Liver (tissue), 9 donors: Measurements from ENCODE around the gene LGALSL. TPM values are rescaled to one million over a fixed set of nuclear protein-coding genes. Genes with fewer than 3 reads are reported as not detected.

Experiments
- DNase-seq: peaks from one replicate; pipeline ENCODE4 v3.0.0-alpha.2; 2017; ENCODE audit warnings: low spot score
- H3K27ac ChIP-seq, 2 donors: one replicate each; pipeline ENCODE4 v1.7.0; 2013; ENCODE audit warnings: inconsistent platforms in 2 of 2, low read length in 2 of 2, control low read depth in 1 of 2, low read depth in 1 of 2, mild to moderate bottlenecking in 1 of 2
- H3K27me3 ChIP-seq, 4 donors: one replicate each; pipeline versions ENCODE4 v1.6.1 to v1.7.0; 2013; ENCODE audit warnings: low read length in 3 of 4, inconsistent platforms in 1 of 4, mild to moderate bottlenecking in 1 of 4, moderate library complexity in 1 of 4; ENCODE audit not compliant: control insufficient read depth in 4 of 4, insufficient read depth in 4 of 4
- H3K36me3 ChIP-seq, 4 donors: one replicate each; pipeline versions ENCODE4 v1.6.1 to v1.7.0; 2013; ENCODE audit warnings: low read length in 3 of 4, mild to moderate bottlenecking in 3 of 4, low read depth in 1 of 4, moderate library complexity in 1 of 4; ENCODE audit not compliant: control insufficient read depth in 4 of 4, insufficient read depth in 3 of 4
- H3K4me1 ChIP-seq, 4 donors: one replicate each; pipeline versions ENCODE4 v1.6.1 to v1.7.0; 2013; ENCODE audit warnings: low read length in 3 of 4, mild to moderate bottlenecking in 3 of 4, moderate library complexity in 1 of 4; ENCODE audit not compliant: control insufficient read depth in 4 of 4, insufficient read depth in 4 of 4
- H3K4me3 ChIP-seq, 3 donors: one replicate each; pipeline versions ENCODE4 v1.6.1 to v1.7.0; 2013; ENCODE audit warnings: low read length in 3 of 3, control low read depth in 1 of 3, low read depth in 1 of 3, mild to moderate bottlenecking in 1 of 3
- H3K9ac ChIP-seq, 2 donors: one replicate each; pipeline ENCODE4 v1.7.0; 2013; ENCODE audit warnings: low read length in 2 of 2, mild to moderate bottlenecking in 2 of 2, moderate library complexity in 2 of 2, control low read depth in 1 of 2, low read depth in 1 of 2
- H3K9me3 ChIP-seq, 4 donors: one replicate each; pipeline versions ENCODE4 v1.6.1 to v1.7.0; 2013; ENCODE audit warnings: low read length in 3 of 4; ENCODE audit not compliant: control insufficient read depth in 4 of 4
- CTCF ChIP-seq: fragments of 150-350 bp; IDR thresholded peaks from 2 replicates; pipeline ENCODE4 v1.5.1; 2017; ENCODE audit warnings: improper control_type of control experiment, low read depth, low read length; ENCODE audit not compliant: missing input control
- EGR1 ChIP-seq, 2 donors: IDR thresholded peaks; 2 replicates each; pipeline ENCODE4 v1.6.1; 2016 to 2018; ENCODE audit warnings: antibody characterized with exemption in 2 of 2, low read depth in 2 of 2
- FOXA2 ChIP-seq: IDR thresholded peaks from 2 replicates; pipeline ENCODE4 v1.6.1; 2016; ENCODE audit warnings: antibody characterized with exemption
- JUND ChIP-seq, 2 donors: IDR thresholded peaks; 2 replicates each; pipeline ENCODE4 v1.6.1; 2016; ENCODE audit warnings: antibody characterized with exemption in 2 of 2
- RAD21 ChIP-seq, 2 donors: IDR thresholded peaks; 2 replicates each; pipeline ENCODE4 v1.6.1; 2016; ENCODE audit warnings: antibody characterized with exemption in 2 of 2, mild to moderate bottlenecking in 2 of 2
- REST ChIP-seq: IDR thresholded peaks from 2 replicates; pipeline ENCODE4 v1.6.1; 2016; ENCODE audit warnings: antibody characterized with exemption, mild to moderate bottlenecking
- RXRA ChIP-seq, 2 donors: IDR thresholded peaks; 2 replicates each; pipeline ENCODE4 v1.6.1; 2017 to 2018; ENCODE audit warnings: antibody characterized with exemption in 2 of 2, mild to moderate bottlenecking in 1 of 2
- ZBTB33 ChIP-seq: IDR thresholded peaks from 2 replicates; pipeline ENCODE4 v1.6.1; 2016; ENCODE audit warnings: antibody characterized with exemption
- whole genome bisulfite sequencing: extraction: QIAGEN DNeasy Blood & Tissue Kit; methylation state at CpG from one replicate; pipeline ENCODE4 v1.1.7; 2013; 5-methylcytosine and 5-hydroxymethylcytosine counted together
- polyA plus RNA-seq, 2 donors: library from polyadenylated mRNA; stranded (reverse) in 1 of 2; unstranded in 1 of 2; fragments of 200-250 nt in 1 of 2; fragments of >200 nt in 1 of 2; fragmentation: Nextera tagmentation in 1 of 2; extraction: Ambion mirVana in 1 of 2; gene quantifications; one replicate each; pipeline versions ENCODE4 v1.2.1 to v1.2.3, GENCODE V29; 2013 to 2015
- total RNA-seq, 2 donors: library from RNA; depleted of rRNA; stranded (reverse); fragments of >200 nt; gene quantifications; one replicate each; pipeline ENCODE4 v1.2.3, GENCODE V29; 2014
- TF ChIP-seq, protein P1 (sequence below): IDR thresholded peaks from 2 replicates; pipeline ENCODE4 v1.6.1; 2016; ENCODE audit warnings: antibody characterized with exemption
- TF ChIP-seq, protein P2 (sequence below): IDR thresholded peaks from 2 replicates; pipeline ENCODE4 v1.6.1; 2016; ENCODE audit warnings: antibody characterized with exemption
- donor health status: healthy.
- donor health status: healthy.
- donor health status: healthy.
- donor health status: healthy.
- donor health status: healthy.

LGALSL gene
- total and polyA plus RNA-seq, 4 donors = 2.4 to 8.7 (median 3.8) TPM

GRCh38 chr2:64502860-64503259 is 48.9 kb downstream of the LGALSL start:
- H3K27me3 ChIP-seq = no peaks in the 10 kb centered on the region
- TF ChIP-seq REST (no peak), JUND (IDR thresholded peaks at IDR 0.05) (no peak), FOXA2 (no peak)
- no peak overlapping the region for H3K27ac ChIP-seq
- H3K4me1 ChIP-seq = no peaks in the 10 kb centered on the region
- no peaks in the 10 kb centered on the region for H3K36me3 ChIP-seq
- no peaks in the 10 kb centered on the region for H3K9me3 ChIP-seq
- WGBS = 94% methylated on average over 4 of the region's 4 CpGs
- H3K9ac ChIP-seq = no peak overlapping the region
- H3K4me3 ChIP-seq = no peak overlapping the region
- no peak for DNase-seq

DNA sequence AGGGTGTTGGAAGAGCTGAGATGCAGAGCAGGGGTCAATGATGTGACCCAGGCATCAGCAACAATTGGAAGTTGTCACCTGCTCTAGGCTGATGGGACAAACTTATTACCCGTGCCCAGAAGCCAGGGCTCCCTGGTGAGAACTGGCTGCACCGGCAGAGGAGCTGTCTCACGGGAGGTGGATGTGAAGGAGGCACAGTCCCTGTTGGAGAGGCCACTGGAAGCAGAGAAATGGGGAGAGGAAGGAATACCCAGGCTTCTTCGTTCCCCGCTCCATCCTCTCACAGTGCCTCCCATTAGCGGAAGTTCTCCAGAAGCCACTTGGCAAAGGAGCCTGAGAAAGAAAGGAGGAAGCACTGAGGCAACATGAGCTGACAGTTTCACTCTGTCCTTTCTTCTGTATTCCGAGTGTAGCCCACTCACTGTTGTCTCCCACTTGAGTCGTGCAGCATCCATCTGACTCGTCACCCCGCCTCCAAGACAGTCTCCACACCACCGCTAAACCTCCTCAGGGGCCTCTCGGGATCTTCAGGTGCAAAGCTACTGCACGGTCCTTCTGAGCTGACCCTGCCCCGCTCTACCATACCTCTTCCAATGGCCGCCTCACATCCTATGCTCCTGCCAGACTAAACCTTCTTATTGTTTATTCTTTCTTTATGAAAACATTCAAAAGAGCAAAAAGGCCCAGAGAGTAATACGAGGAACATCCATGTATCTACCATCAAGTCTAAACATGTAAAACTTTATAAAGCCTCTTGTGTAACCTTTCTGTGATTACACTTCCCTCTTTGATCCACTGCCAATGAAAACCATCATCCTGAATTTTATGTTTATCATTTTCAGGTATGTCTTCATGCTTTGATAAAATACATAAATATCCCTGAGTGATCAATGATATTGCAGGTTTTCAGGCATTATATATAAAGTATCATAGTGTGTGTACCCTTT is 51.1 kb downstream of the LGALSL start:
- Histone ChIP-seq H3K4me1 (no peaks in the 10 kb centered on the region), H3K9me3 (no peaks in the 10 kb centered on the region), H3K36me3 (no peaks in the 10 kb centered on the region), H3K27me3 (no peaks in the 10 kb centered on the region), H3K4me3 (no peak overlapping the region), H3K27ac (no peak overlapping the region), H3K9ac (no peak overlapping the region)
- WGBS = 86% methylated on average over 16 of the region's 16 CpGs
- DNase-seq = no peak
- TF ChIP-seq CTCF = no peak
- no peak for TF ChIP-seq FOXA2
- TF ChIP-seq ZBTB33 = no peak
- TF ChIP-seq REST = no peak
- TF ChIP-seq, protein P1, sequence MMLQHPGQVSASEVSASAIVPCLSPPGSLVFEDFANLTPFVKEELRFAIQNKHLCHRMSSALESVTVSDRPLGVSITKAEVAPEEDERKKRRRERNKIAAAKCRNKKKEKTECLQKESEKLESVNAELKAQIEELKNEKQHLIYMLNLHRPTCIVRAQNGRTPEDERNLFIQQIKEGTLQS = no peak
- TF ChIP-seq EGR1 (IDR thresholded peaks at IDR 0.05; ENCODE audit: low read depth in 2 of 2) = no peak
- TF ChIP-seq RAD21 (IDR thresholded peaks at IDR 0.05) = no peak
- TF ChIP-seq, protein P2, sequence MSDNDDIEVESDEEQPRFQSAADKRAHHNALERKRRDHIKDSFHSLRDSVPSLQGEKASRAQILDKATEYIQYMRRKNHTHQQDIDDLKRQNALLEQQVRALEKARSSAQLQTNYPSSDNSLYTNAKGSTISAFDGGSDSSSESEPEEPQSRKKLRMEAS = no peak
- no peak for TF ChIP-seq RXRA (IDR thresholded peaks at IDR 0.05)
